ENCODE results near the gene ZNF777.

Gene ZNF777

GRCh38 chr7:149443523-149443922 lies 17.3 kb downstream of the ZNF777 start (continued):
- TF ChIP-seq ZNF510 (tag by site-specific recombination; IDR thresholded peaks at IDR 0.05; ENCODE audit: insufficient replicate concordance): no peak

GRCh38 chr7:149442924-149443323 lies 17.9 kb downstream of the ZNF777 start:
- POLR2A ChIA-PET: no interaction called here
- H3K4me1 ChIP-seq (ENCODE audit: control insufficient read depth, insufficient read depth, low read length): no peaks in the 10 kb centered on the region
- TF ChIP-seq ZFP41 (tag by site-specific recombination; IDR thresholded peaks at IDR 0.05; ENCODE audit: borderline replicate concordance) (no peak), HIC1 (tag by site-specific recombination; IDR thresholded peaks at IDR 0.05) (no peak), ZNF521 (tag by site-specific recombination; IDR thresholded peaks at IDR 0.05) (no peak), ZNF37A (tag by site-specific recombination; IDR thresholded peaks at IDR 0.05) (no peak), PRDM1 (tag by site-specific recombination; IDR thresholded peaks at IDR 0.05) (no peak), RBAK (tag by site-specific recombination; IDR thresholded peaks at IDR 0.05) (no peak), ZBTB1 (tag by site-specific recombination; IDR thresholded peaks at IDR 0.05) (no peak), ZXDB (tag by site-specific recombination; IDR thresholded peaks at IDR 0.05) (no peak), ZNF335 (tag by site-specific recombination; conservative IDR thresholded peaks at IDR 0.05) (no peak), ZBTB49 (tag by site-specific recombination; IDR thresholded peaks at IDR 0.05; ENCODE audit: low read depth) (no peak), GLIS1 (tag by site-specific recombination; IDR thresholded peaks at IDR 0.05) (no peak), ZSCAN4 (tag by site-specific recombination; IDR thresholded peaks at IDR 0.05) (no peak)
- TF ChIP-seq, protein P1, sequence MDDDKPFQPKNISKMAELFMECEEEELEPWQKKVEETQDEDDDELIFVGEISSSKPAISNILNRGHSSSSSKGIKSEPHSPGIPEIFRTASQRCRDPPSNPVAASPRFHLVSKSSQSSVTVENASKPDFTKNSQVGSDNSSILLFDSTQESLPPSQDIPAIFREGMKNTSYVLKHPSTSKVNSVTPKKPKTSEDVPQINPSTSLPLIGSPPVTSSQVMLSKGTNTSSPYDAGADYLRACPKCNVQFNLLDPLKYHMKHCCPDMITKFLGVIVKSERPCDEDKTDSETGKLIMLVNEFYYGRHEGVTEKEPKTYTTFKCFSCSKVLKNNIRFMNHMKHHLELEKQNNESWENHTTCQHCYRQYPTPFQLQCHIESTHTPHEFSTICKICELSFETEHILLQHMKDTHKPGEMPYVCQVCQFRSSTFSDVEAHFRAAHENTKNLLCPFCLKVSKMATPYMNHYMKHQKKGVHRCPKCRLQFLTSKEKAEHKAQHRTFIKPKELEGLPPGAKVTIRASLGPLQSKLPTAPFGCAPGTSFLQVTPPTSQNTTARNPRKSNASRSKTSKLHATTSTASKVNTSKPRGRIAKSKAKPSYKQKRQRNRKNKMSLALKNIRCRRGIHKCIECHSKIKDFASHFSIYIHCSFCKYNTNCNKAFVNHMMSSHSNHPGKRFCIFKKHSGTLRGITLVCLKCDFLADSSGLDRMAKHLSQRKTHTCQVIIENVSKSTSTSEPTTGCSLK (tag by site-specific recombination; IDR thresholded peaks at IDR 0.05): no peak
- TF ChIP-seq, protein P2, sequence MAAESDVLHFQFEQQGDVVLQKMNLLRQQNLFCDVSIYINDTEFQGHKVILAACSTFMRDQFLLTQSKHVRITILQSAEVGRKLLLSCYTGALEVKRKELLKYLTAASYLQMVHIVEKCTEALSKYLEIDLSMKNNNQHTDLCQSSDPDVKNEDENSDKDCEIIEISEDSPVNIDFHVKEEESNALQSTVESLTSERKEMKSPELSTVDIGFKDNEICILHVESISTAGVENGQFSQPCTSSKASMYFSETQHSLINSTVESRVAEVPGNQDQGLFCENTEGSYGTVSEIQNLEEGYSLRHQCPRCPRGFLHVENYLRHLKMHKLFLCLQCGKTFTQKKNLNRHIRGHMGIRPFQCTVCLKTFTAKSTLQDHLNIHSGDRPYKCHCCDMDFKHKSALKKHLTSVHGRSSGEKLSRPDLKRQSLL (tag by site-specific recombination; IDR thresholded peaks at IDR 0.05): no peak
- H3K9me3 ChIP-seq (ENCODE audit: control insufficient read depth, insufficient read depth, low read depth, low read length): no peaks in the 10 kb centered on the region
- CTCF ChIA-PET: interaction anchor here (0.6 kb wide), 1 partner anchor 12 kb away, joined by 4 read pairs; no protein-coding TSS in a partner anchor
- H3K27ac ChIP-seq (ENCODE audit: extremely low read depth, low read depth, low read length): no peak overlapping the region
- peaks cover 3 to 63% of the 10 kb centered on the region in 2 experiments; a peak in 2 of 3 replicates for H3K36me3 ChIP-seq (ENCODE audit: control insufficient read depth in 2 of 2, insufficient read depth in 1 of 2, low read length in 2 of 2)
- no peak overlapping the region for H3K4me3 ChIP-seq (ENCODE audit: low read depth, low read length)
